Activated CD4-positive, alpha-beta T cell treated with anti-CD3 and anti-CD28 coated beads for 36 hours (primary cell): ENCODE measurements around the gene DOCK9. TPM values are rescaled to one million over a fixed set of nuclear protein-coding genes. Genes with fewer than 3 reads are reported as not detected.

ENCODE experiments used
- ATAC-seq: fragments of 200-7000 bp; cut with Tn5 transposase; one replicate; pipeline ENCODE4 v1.10.0; 2021; ENCODE audit warnings: mild to moderate bottlenecking, moderate library complexity
- CTCF ChIA-PET: fragments of 350-600 bp; sonication (Branson Sonifier 250); formaldehyde crosslinking; loops from one replicate; lab custom pipeline; 2021; ENCODE audit warnings: antibody characterized with exemption; lab: Charles Lee
- POLR2A ChIA-PET: fragments of 350-600 bp; sonication (Branson Sonifier 250); formaldehyde crosslinking; loops from one replicate; lab custom pipeline; 2021; ENCODE audit warnings: antibody characterized with exemption, inconsistent platforms; lab: Charles Lee
- DNase-seq: peaks from one replicate; pipeline ENCODE4 v3.0.0-alpha.2; 2020
- H3K27ac Mint-ChIP-seq: one replicate; pipeline ENCODE4 v1.8.0; 2021; ENCODE audit warnings: mixed read lengths
- H3K27me3 Mint-ChIP-seq: one replicate; pipeline ENCODE4 v1.8.0; 2021; ENCODE audit warnings: mixed read lengths
- H3K36me3 Mint-ChIP-seq: one replicate; pipeline ENCODE4 v1.8.0; 2021; ENCODE audit warnings: low read depth, mixed read lengths
- H3K4me1 Mint-ChIP-seq: one replicate; pipeline ENCODE4 v1.8.0; 2021; ENCODE audit warnings: mixed read lengths
- H3K4me3 Mint-ChIP-seq: one replicate; pipeline ENCODE4 v1.8.0; 2021; ENCODE audit warnings: mild to moderate bottlenecking, moderate library complexity, mixed read lengths
- H3K9me3 Mint-ChIP-seq: one replicate; pipeline ENCODE4 v1.8.0; 2021; ENCODE audit warnings: low read depth, mixed read lengths
- intact Hi-C, 2 experiments: fragments of 100-400 bp; cut with DNase I in 1 of 2; cut with micrococcal nuclease in 1 of 2; formaldehyde crosslinking; loops; one replicate each; pipeline versions ENCODE4 v1.14.2 to v1.15.1; 2022 to 2024; cut with DNase I, micrococcal nuclease
- total RNA-seq, 2 experiments: library from RNA; stranded (reverse); gene quantifications; one replicate each; pipeline ENCODE4 v1.2.3, GENCODE V29; 2021

Gene DOCK9
- total RNA-seq, 2 experiments from 2014 or later: 36.0 to 42.6 TPM

DNA sequence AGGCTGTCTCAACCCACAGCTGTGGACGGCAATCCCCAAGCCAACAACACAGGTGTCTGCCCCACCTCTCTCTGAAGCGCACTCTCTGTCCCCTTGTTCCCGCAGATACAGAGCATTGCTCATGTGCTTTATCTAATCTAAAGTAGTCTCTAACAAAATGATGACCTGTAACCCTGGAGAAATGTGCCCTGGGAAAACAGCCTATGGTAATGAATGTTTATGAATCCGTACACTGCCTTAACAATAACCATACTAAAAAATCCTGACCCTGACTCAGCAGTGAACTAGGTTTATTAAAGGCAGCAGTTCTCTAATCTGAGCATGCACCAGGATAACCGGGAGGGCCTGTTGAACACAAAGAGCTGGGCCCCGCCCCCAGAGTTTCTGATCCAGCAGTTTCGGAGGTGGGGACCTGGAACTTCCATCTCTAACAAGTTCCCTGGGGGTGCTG lies 174.7 kb downstream of the DOCK9 start:
- POLR2A ChIA-PET: no interaction called here
- Mint-ChIP-seq H3K4me1 (no peaks in the 10 kb centered on the region), H3K4me3 (no peak overlapping the region), H3K27ac (no peak overlapping the region), H3K27me3 (no peaks in the 10 kb centered on the region), H3K9me3 (no peaks in the 10 kb centered on the region), H3K36me3 (peaks cover 22% of the 10 kb centered on the region)
- no peak for ATAC-seq
- no peak for DNase-seq
- intact Hi-C loops: no loop called here
- CTCF ChIA-PET: no interaction called here

DNA sequence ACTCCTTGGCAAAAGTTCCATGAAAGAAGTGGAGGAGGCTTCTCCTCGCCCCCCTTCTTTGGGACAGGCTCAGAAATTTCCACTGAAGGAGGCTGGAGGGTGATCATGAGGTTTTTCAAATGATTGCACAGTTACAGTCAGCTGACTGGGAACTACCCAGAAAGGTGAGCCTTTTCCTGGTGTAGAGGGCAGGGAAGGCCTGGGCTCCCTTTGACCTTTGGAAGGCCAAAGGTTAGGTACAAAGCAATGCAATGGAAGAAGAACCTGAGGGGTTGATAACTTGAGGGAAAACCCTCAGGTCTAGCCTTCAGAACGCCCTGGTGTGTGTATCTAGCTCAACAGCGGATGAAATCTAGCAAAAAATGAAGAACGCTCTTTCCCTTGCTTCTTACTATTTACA lies 175.3 kb downstream of the DOCK9 start:
- no peaks in the 10 kb centered on the region for H3K9me3 Mint-ChIP-seq
- H3K27ac Mint-ChIP-seq: no peak overlapping the region
- POLR2A ChIA-PET: no interaction called here

DNA sequence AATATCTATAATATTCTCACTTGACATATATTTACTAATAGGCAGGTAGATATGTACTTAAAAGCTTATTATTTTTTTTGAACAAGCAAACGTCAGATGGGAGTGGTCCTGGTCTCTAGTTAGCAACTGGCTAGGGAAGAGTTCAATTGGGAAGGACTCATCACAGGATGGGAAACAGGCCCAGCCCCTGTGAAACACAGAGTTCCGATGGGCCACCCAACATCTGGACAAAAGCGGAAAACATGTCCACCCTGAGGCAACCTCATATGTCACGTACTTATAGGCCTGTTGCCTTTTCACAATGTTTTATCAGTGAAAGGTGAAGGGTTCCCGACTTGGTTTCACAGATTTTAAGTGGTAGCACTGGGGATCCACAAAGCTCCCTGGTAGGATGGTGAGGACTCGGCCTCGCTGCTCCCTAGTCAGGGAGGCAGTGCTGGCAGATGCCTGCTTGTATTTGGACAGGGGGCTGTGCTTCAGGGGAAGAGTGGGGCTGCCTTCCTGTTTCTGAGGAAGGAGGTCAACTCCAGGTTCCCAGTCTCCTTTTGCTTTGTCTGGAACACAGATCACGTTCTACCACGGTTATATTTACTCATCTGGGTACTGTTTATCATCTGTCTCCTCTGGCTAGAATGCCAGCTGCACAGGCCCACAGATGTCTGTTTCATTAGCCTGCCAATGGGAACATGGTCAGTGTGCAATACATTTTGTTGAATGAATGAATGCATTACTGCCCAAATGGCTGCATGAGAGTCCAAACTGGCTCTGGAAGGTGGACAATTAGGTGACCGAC lies 176.0 kb downstream of the DOCK9 start:
- ChIA-PET CTCF (no interaction called here), POLR2A (no interaction called here)
- ATAC-seq: no peak
- H3K4me1 Mint-ChIP-seq: no peaks in the 10 kb centered on the region
- H3K36me3 Mint-ChIP-seq: peaks cover 26% of the 10 kb centered on the region
- no peak overlapping the region for H3K27ac Mint-ChIP-seq
- intact Hi-C loops: no loop called here
- H3K9me3 Mint-ChIP-seq: no peaks in the 10 kb centered on the region
- no peak for DNase-seq
- no peak overlapping the region for H3K4me3 Mint-ChIP-seq
- no peaks in the 10 kb centered on the region for H3K27me3 Mint-ChIP-seq

More for the DNA sequence above, 175.3 kb downstream of the DOCK9 start:
- CTCF ChIA-PET: no interaction called here
- Mint-ChIP-seq H3K4me3 (no peak overlapping the region), H3K36me3 (peaks cover 25% of the 10 kb centered on the region), H3K4me1 (no peaks in the 10 kb centered on the region), H3K27me3 (no peaks in the 10 kb centered on the region)
- no peak for ATAC-seq
- intact Hi-C loops: no loop called here
- no peak for DNase-seq

DNA sequence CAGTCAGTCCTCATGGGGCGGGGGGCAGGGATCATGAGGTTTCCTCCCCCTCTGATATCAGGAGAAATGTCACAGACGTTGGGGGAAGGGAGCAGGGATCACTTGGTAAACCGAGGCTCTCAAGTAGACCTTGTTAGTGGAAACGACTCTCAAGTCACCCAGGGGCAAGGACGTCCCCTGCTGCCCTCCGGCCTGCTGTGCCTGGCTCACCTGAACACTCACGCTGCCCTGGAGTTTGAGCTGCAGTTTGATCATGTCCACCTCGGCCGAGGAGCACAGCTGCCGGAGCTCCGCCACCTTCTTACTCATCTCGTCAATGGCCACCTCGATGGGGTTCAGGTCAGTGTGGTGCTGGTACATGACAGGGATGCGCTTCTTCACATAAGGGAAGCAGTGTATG lies 177.8 kb downstream of the DOCK9 start:
- Mint-ChIP-seq H3K4me3 (no peak overlapping the region), H3K4me1 (no peaks in the 10 kb centered on the region), H3K27ac (no peak overlapping the region), H3K9me3 (no peaks in the 10 kb centered on the region), H3K27me3 (no peaks in the 10 kb centered on the region), H3K36me3 (peaks cover 42% of the 10 kb centered on the region)
- no peak for ATAC-seq
- DNase-seq: no peak
- POLR2A ChIA-PET: no interaction called here
- CTCF ChIA-PET: interaction anchor here (0.8 kb wide), 1 partner anchor 43 kb away, joined by 5 read pairs; no protein-coding TSS in a partner anchor
- intact Hi-C loops: no loop called here

GRCh38 chr13:98798849-98799645 lies 178.8 kb downstream of the DOCK9 start:
- no peak for DNase-seq
- Mint-ChIP-seq H3K36me3 (peaks cover 51% of the 10 kb centered on the region), H3K9me3 (no peaks in the 10 kb centered on the region), H3K27ac (no peak overlapping the region), H3K27me3 (no peaks in the 10 kb centered on the region), H3K4me1 (no peaks in the 10 kb centered on the region), H3K4me3 (no peak overlapping the region)
- CTCF ChIA-PET: no interaction called here
- intact Hi-C loops: no loop called here
- POLR2A ChIA-PET: no interaction called here
- no peak for ATAC-seq

- Mint-ChIP-seq H3K4me3 (no peak overlapping the region), H3K9me3 (no peaks in the 10 kb centered on the region), H3K27me3 (no peaks in the 10 kb centered on the region), H3K4me1 (no peaks in the 10 kb centered on the region), H3K36me3 (peaks cover 62% of the 10 kb centered on the region), H3K27ac (no peak overlapping the region)
- intact Hi-C loops: no loop called here
- POLR2A ChIA-PET: no interaction called here
- ATAC-seq: no peak
- DNase-seq: no peak
- CTCF ChIA-PET: interaction anchor here (1.3 kb wide), 1 partner anchor 46 kb away, joined by 5 read pairs; no protein-coding TSS in a partner anchor
Observed at GRCh38 chr13:98797456-98797855, 180.4 kb downstream of the DOCK9 start.

GRCh38 chr13:98796798-98797197 lies 181.1 kb downstream of the DOCK9 start:
- intact Hi-C loops: no loop called here
- Mint-ChIP-seq H3K4me1 (no peaks in the 10 kb centered on the region), H3K27me3 (no peaks in the 10 kb centered on the region), H3K27ac (no peak overlapping the region), H3K36me3 (peaks cover 69% of the 10 kb centered on the region), H3K4me3 (no peak overlapping the region), H3K9me3 (peaks cover 2% of the 10 kb centered on the region)
- POLR2A ChIA-PET: no interaction called here
- ATAC-seq (no peak), DNase-seq (no peak)
- CTCF ChIA-PET: interaction anchor here (1.3 kb wide), 1 partner anchor 47 kb away, joined by 5 read pairs; no protein-coding TSS in a partner anchor

DNA sequence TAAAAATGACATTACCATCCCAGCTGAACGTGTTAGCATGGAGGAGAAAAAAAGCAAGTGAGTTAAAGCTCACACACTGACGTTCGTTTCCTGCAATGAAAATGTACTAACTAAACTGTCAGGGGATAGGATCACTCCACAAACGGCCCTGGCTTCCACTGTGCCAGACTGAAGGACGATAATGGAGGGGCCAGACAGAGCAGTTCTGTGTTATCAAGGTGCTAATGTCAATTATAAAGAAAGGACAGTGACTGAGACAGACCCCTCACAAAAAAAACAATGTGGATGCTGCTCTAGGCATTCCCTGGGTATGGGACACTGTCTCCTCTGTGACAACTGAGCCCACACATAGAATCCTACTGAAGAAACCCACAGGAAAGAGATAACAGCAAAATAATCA lies 181.7 kb downstream of the DOCK9 start:
- H3K27me3 Mint-ChIP-seq: no peaks in the 10 kb centered on the region
- POLR2A ChIA-PET: no interaction called here
- intact Hi-C loops: no loop called here
- no peak overlapping the region for H3K4me3 Mint-ChIP-seq
- no peak overlapping the region for H3K27ac Mint-ChIP-seq
- H3K4me1 Mint-ChIP-seq: no peaks in the 10 kb centered on the region
- CTCF ChIA-PET: no interaction called here
- H3K36me3 Mint-ChIP-seq: peaks cover 69% of the 10 kb centered on the region
- ATAC-seq (no peak), DNase-seq (no peak)
- H3K9me3 Mint-ChIP-seq: peaks cover 2% of the 10 kb centered on the region

DNA sequence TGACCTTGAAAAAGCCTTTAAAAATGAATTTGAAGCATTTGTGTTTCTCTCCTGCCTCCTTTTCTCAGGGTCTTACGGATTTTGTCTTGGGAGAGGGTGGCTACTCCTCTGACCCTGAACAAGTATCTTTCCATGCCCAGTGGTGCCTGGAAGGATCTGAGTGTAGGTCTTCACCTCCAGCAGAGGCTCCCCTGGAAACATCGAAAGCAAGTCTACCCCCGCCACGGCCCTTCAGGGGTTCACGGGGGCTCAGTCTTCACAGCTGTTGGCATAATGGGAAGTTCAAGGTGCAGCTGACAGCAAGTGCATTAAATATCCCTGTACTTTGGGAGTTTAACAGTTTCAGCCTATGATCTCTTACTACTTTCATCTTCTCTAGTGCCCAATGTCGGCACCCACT lies 182.6 kb downstream of the DOCK9 start:
- ChIA-PET POLR2A (no interaction called here), CTCF (interaction anchor here (0.6 kb wide), 1 partner anchor 234 kb away, joined by 3 read pairs; no protein-coding TSS in a partner anchor)
- Mint-ChIP-seq H3K9me3 (peaks cover 2% of the 10 kb centered on the region), H3K4me1 (no peaks in the 10 kb centered on the region), H3K27me3 (no peaks in the 10 kb centered on the region), H3K36me3 (peaks cover 68% of the 10 kb centered on the region), H3K27ac (no peak overlapping the region), H3K4me3 (no peak overlapping the region)
- DNase-seq (no peak), ATAC-seq (no peak)
- intact Hi-C loops: no loop called here

GRCh38 chr13:98794498-98794897 lies 183.4 kb downstream of the DOCK9 start:
- H3K27me3 Mint-ChIP-seq: peaks cover 3% of the 10 kb centered on the region
- POLR2A ChIA-PET: interaction anchor here (0.6 kb wide), 1 partner anchor 198 kb away, joined by 3 read pairs; no protein-coding TSS in a partner anchor

GRCh38 chr13:98792785-98793495 lies 184.9 kb downstream of the DOCK9 start:
- no peak for DNase-seq
- no peak for ATAC-seq
- Mint-ChIP-seq H3K27ac (no peak overlapping the region), H3K27me3 (peaks cover 6% of the 10 kb centered on the region), H3K36me3 (peaks cover 54% of the 10 kb centered on the region), H3K9me3 (peaks cover 8% of the 10 kb centered on the region), H3K4me1 (no peaks in the 10 kb centered on the region), H3K4me3 (no peak overlapping the region)
- ChIA-PET CTCF (interaction anchor here (0.6 to 0.9 kb wide), 2 partner anchors 42 to 55 kb away, joined by 3 read pairs; no protein-coding TSS in a partner anchor), POLR2A (no interaction called here)
- intact Hi-C loops: no loop called here

More at GRCh38 chr13:98794498-98794897, 183.4 kb downstream of the DOCK9 start:
- Mint-ChIP-seq H3K4me3 (no peak overlapping the region), H3K36me3 (peaks cover 63% of the 10 kb centered on the region), H3K27ac (no peak overlapping the region), H3K9me3 (peaks cover 8% of the 10 kb centered on the region), H3K4me1 (no peaks in the 10 kb centered on the region)
- CTCF ChIA-PET: no interaction called here
- no peak for DNase-seq
- intact Hi-C loops: no loop called here
- ATAC-seq: no peak
